Stimulated activated naive CD8-positive, alpha-beta T cell treated with anti-CD3 and anti-CD28 coated beads, Interleukin-15, Interleukin-2, amounts not matched to agents 100 ng/mL and 50 ng/mL, for 24 hours (primary cell): ENCODE results near the gene MAML2.

Experiments used
- H3K27ac Mint-ChIP-seq: one replicate; pipeline ENCODE4 v1.8.0; 2021; ENCODE audit warnings: mild to moderate bottlenecking, mixed read lengths
- H3K27me3 Mint-ChIP-seq: one replicate; pipeline ENCODE4 v1.8.0; 2021; ENCODE audit warnings: mixed read lengths
- H3K36me3 Mint-ChIP-seq: one replicate; pipeline ENCODE4 v1.8.0; 2021; ENCODE audit warnings: low read depth, mixed read lengths
- H3K4me1 Mint-ChIP-seq: one replicate; pipeline ENCODE4 v1.8.0; 2021; ENCODE audit warnings: low read depth, mixed read lengths
- H3K4me3 Mint-ChIP-seq: one replicate; pipeline ENCODE4 v1.8.0; 2021; ENCODE audit warnings: mild to moderate bottlenecking, mixed read lengths
- H3K9me3 Mint-ChIP-seq: one replicate; pipeline ENCODE4 v1.8.0; 2021; ENCODE audit warnings: mixed read lengths

Gene MAML2

GRCh38 chr11:96050435-96051182 lies 292.4 kb downstream of the MAML2 start:
- no peak overlapping the region for H3K4me3 Mint-ChIP-seq
- no peak overlapping the region for H3K27ac Mint-ChIP-seq
- peaks cover 5% of the 10 kb centered on the region for H3K9me3 Mint-ChIP-seq
- H3K36me3 Mint-ChIP-seq, result peaks cover 46% of the 10 kb centered on the region
- H3K4me1 Mint-ChIP-seq, result peaks cover 76% of the 10 kb centered on the region
- no peaks in the 10 kb centered on the region for H3K27me3 Mint-ChIP-seq

- no peak overlapping the region for H3K27ac Mint-ChIP-seq
- H3K36me3 Mint-ChIP-seq, result peaks cover 40% of the 10 kb centered on the region
- H3K4me3 Mint-ChIP-seq, result no peak overlapping the region
- H3K9me3 Mint-ChIP-seq, result peaks cover 5% of the 10 kb centered on the region
- H3K4me1 Mint-ChIP-seq, result peaks cover 67% of the 10 kb centered on the region
- H3K27me3 Mint-ChIP-seq, result no peaks in the 10 kb centered on the region
Measured at GRCh38 chr11:96049426-96049825, 293.6 kb downstream of the MAML2 start.

GRCh38 chr11:96045622-96046456 lies 297.2 kb downstream of the MAML2 start:
- no peaks in the 10 kb centered on the region for H3K9me3 Mint-ChIP-seq
- no peak overlapping the region for H3K27ac Mint-ChIP-seq
- H3K27me3 Mint-ChIP-seq, result no peaks in the 10 kb centered on the region
- peaks cover 40% of the 10 kb centered on the region for H3K4me1 Mint-ChIP-seq
- peaks cover 24% of the 10 kb centered on the region for H3K36me3 Mint-ChIP-seq
- H3K4me3 Mint-ChIP-seq, result no peak overlapping the region

- Mint-ChIP-seq H3K9me3 (no peaks in the 10 kb centered on the region), H3K27me3 (no peaks in the 10 kb centered on the region), H3K27ac (no peak overlapping the region), H3K4me1 (peaks cover 30% of the 10 kb centered on the region), H3K36me3 (peaks cover 14% of the 10 kb centered on the region), H3K4me3 (no peak overlapping the region)
Measured at GRCh38 chr11:96044747-96045146, 298.2 kb downstream of the MAML2 start.

- Mint-ChIP-seq H3K4me1 (peaks cover 27% of the 10 kb centered on the region), H3K9me3 (no peaks in the 10 kb centered on the region), H3K27ac (peak overlapping the region; percentile 37)
Measured at GRCh38 chr11:96044311-96044710, 298.7 kb downstream of the MAML2 start.

GRCh38 chr11:96043291-96043690 lies 299.7 kb downstream of the MAML2 start:
- peaks cover 18% of the 10 kb centered on the region for H3K36me3 Mint-ChIP-seq
- no peak overlapping the region for H3K4me3 Mint-ChIP-seq
- H3K27me3 Mint-ChIP-seq, result no peaks in the 10 kb centered on the region
- H3K9me3 Mint-ChIP-seq, result no peaks in the 10 kb centered on the region
- no peak overlapping the region for H3K27ac Mint-ChIP-seq
- peaks cover 26% of the 10 kb centered on the region for H3K4me1 Mint-ChIP-seq

More at GRCh38 chr11:96044311-96044710, 298.7 kb downstream of the MAML2 start:
- H3K27me3 Mint-ChIP-seq, result no peaks in the 10 kb centered on the region
- no peak overlapping the region for H3K4me3 Mint-ChIP-seq
- peaks cover 17% of the 10 kb centered on the region for H3K36me3 Mint-ChIP-seq

- Mint-ChIP-seq H3K4me1 (peaks cover 26% of the 10 kb centered on the region), H3K9me3 (no peaks in the 10 kb centered on the region), H3K4me3 (no peak overlapping the region), H3K27me3 (no peaks in the 10 kb centered on the region), H3K36me3 (peaks cover 40% of the 10 kb centered on the region), H3K27ac (no peak overlapping the region)
Measured at GRCh38 chr11:96038046-96038445, 304.9 kb downstream of the MAML2 start.

GRCh38 chr11:96037405-96037949 lies 305.5 kb downstream of the MAML2 start:
- H3K27ac Mint-ChIP-seq, result no peak overlapping the region
- H3K4me1 Mint-ChIP-seq, result peaks cover 28% of the 10 kb centered on the region
- H3K9me3 Mint-ChIP-seq, result no peaks in the 10 kb centered on the region
- no peak overlapping the region for H3K4me3 Mint-ChIP-seq
- no peaks in the 10 kb centered on the region for H3K27me3 Mint-ChIP-seq
- peaks cover 39% of the 10 kb centered on the region for H3K36me3 Mint-ChIP-seq

GRCh38 chr11:96036863-96037262 lies 306.1 kb downstream of the MAML2 start:
- Mint-ChIP-seq H3K4me3 (no peak overlapping the region), H3K27me3 (no peaks in the 10 kb centered on the region), H3K4me1 (peaks cover 28% of the 10 kb centered on the region), H3K36me3 (peaks cover 34% of the 10 kb centered on the region), H3K9me3 (no peaks in the 10 kb centered on the region), H3K27ac (no peak overlapping the region)

- Mint-ChIP-seq H3K4me3 (no peak overlapping the region), H3K27me3 (no peaks in the 10 kb centered on the region), H3K9me3 (no peaks in the 10 kb centered on the region), H3K36me3 (peaks cover 37% of the 10 kb centered on the region), H3K4me1 (peaks cover 28% of the 10 kb centered on the region), H3K27ac (peak overlapping the region; percentile 15)
Measured at GRCh38 chr11:96035740-96036078, 307.3 kb downstream of the MAML2 start.

- Mint-ChIP-seq H3K36me3 (peaks cover 41% of the 10 kb centered on the region), H3K9me3 (no peaks in the 10 kb centered on the region), H3K27me3 (no peaks in the 10 kb centered on the region), H3K27ac (peak overlapping the region; percentile 15), H3K4me1 (peaks cover 28% of the 10 kb centered on the region), H3K4me3 (no peak overlapping the region)
Measured at GRCh38 chr11:96035031-96035739, 307.8 kb downstream of the MAML2 start.

- Mint-ChIP-seq H3K27me3 (no peaks in the 10 kb centered on the region), H3K27ac (no peak overlapping the region), H3K36me3 (peaks cover 40% of the 10 kb centered on the region), H3K4me1 (peaks cover 39% of the 10 kb centered on the region), H3K9me3 (no peaks in the 10 kb centered on the region), H3K4me3 (no peak overlapping the region)
Measured at GRCh38 chr11:96033599-96033998, 309.4 kb downstream of the MAML2 start.

GRCh38 chr11:96033095-96033494 lies 309.9 kb downstream of the MAML2 start:
- Mint-ChIP-seq H3K4me3 (no peak overlapping the region), H3K36me3 (peaks cover 42% of the 10 kb centered on the region), H3K27me3 (no peaks in the 10 kb centered on the region), H3K27ac (no peak overlapping the region), H3K4me1 (peaks cover 39% of the 10 kb centered on the region), H3K9me3 (no peaks in the 10 kb centered on the region)

GRCh38 chr11:96028746-96029145 lies 314.2 kb downstream of the MAML2 start:
- H3K4me3 Mint-ChIP-seq, result no peak overlapping the region
- H3K27ac Mint-ChIP-seq, result no peak overlapping the region
- H3K36me3 Mint-ChIP-seq, result peaks cover 22% of the 10 kb centered on the region
- no peaks in the 10 kb centered on the region for H3K27me3 Mint-ChIP-seq
- H3K9me3 Mint-ChIP-seq, result no peaks in the 10 kb centered on the region
- peaks cover 42% of the 10 kb centered on the region for H3K4me1 Mint-ChIP-seq

GRCh38 chr11:96027021-96027420 lies 316.0 kb downstream of the MAML2 start:
- H3K27ac Mint-ChIP-seq, result no peak overlapping the region
- H3K27me3 Mint-ChIP-seq, result no peaks in the 10 kb centered on the region
- H3K9me3 Mint-ChIP-seq, result no peaks in the 10 kb centered on the region
- peaks cover 23% of the 10 kb centered on the region for H3K36me3 Mint-ChIP-seq
- H3K4me3 Mint-ChIP-seq, result no peak overlapping the region
- H3K4me1 Mint-ChIP-seq, result peaks cover 46% of the 10 kb centered on the region
